ENCODE results near the gene TMEM203.
A peak's percentile ranks its signal among the peaks of the same experiment; 100 is the strongest.

Gene TMEM203

DNA sequence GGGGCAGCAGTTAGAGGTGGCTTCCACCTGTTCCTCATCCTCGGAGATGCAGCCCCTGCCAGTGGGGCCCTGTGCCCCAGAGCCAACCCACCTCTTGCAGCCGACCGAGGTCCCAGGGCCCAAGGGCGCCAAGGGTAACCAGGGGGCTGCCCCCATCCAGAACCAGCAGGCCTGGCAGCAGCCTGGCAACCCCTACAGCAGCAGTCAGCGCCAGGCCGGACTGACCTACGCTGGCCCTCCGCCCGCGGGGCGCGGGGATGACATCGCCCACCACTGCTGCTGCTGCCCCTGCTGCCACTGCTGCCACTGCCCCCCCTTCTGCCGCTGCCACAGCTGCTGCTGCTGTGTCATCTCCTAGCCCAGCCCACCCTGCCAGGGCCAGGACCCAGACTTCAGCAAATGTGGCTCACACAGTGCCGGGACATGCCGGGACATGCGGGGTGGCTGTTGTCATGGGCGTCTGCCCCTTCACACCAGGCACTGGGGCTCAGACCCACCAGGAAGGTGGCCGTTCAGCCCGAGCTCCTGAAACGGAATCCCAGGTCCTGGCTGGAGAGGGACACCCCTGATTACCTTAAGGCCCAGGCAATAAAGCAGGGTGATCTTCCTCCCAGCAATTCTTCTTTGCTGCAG is 20.4 kb upstream of the TMEM203 start:
- H3K27ac ChIP-seq, result peak overlapping the region; percentile 97
- TF ChIP-seq ZFX (IDR thresholded peaks at IDR 0.05; ENCODE audit: borderline replicate concordance), result no peak
- TF ChIP-seq, protein P1, sequence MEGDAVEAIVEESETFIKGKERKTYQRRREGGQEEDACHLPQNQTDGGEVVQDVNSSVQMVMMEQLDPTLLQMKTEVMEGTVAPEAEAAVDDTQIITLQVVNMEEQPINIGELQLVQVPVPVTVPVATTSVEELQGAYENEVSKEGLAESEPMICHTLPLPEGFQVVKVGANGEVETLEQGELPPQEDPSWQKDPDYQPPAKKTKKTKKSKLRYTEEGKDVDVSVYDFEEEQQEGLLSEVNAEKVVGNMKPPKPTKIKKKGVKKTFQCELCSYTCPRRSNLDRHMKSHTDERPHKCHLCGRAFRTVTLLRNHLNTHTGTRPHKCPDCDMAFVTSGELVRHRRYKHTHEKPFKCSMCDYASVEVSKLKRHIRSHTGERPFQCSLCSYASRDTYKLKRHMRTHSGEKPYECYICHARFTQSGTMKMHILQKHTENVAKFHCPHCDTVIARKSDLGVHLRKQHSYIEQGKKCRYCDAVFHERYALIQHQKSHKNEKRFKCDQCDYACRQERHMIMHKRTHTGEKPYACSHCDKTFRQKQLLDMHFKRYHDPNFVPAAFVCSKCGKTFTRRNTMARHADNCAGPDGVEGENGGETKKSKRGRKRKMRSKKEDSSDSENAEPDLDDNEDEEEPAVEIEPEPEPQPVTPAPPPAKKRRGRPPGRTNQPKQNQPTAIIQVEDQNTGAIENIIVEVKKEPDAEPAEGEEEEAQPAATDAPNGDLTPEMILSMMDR (IDR thresholded peaks at IDR 0.05), result no peak

DNA sequence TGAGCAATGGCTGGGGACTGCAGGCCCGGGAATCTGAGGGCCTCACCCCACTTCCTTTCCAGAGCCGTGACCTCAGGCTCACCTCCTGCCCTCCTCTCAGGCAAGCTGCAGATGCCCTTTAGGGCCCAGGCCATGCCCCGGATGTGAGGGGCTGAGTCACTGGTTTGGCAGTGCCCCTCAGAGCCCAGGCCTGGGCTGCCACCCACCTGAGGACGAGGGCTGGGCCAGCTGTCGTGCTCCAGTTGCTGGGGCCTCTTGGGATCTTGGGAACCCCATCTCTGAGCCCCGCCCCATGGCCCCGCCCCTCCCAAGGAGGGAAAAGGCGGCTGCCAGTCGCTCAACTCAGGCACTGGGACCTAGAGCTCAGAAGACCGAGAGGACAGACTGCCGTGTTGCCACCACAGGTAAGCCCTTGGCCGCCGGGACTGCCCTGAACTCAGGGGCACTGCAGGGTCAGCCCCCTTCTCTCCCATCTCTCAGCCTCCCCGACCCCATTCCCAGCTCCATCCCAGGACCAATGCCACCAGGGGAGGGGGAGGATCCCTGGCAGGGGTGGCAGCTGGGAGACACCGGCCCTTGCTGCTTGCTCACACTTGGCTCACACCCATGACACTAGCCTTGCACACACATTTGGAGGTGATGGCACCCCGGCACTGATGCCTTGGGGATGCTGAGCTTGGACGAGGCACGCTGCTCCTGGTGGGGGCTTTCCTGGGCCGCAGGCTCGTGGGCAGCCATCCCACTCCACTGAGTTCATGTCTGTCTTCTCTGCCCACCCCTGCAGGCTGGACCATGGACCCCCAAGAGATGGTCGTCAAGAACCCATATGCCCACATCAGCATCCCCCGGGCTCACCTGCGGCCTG is 19.6 kb upstream of the TMEM203 start, which contains the start of gene CYSRT1:
TSS of gene CYSRT1 (plus strand) at position 345 of the 865 bp plus-strand sequence. CDS start at position 793, 448 bp downstream.
- no peak for TF ChIP-seq ZFX (IDR thresholded peaks at IDR 0.05; ENCODE audit: borderline replicate concordance)
- TF ChIP-seq, protein P1 (IDR thresholded peaks at IDR 0.05), result no peak
- peak within 1 kb of the TSS; percentile 97 for H3K27ac ChIP-seq

DNA sequence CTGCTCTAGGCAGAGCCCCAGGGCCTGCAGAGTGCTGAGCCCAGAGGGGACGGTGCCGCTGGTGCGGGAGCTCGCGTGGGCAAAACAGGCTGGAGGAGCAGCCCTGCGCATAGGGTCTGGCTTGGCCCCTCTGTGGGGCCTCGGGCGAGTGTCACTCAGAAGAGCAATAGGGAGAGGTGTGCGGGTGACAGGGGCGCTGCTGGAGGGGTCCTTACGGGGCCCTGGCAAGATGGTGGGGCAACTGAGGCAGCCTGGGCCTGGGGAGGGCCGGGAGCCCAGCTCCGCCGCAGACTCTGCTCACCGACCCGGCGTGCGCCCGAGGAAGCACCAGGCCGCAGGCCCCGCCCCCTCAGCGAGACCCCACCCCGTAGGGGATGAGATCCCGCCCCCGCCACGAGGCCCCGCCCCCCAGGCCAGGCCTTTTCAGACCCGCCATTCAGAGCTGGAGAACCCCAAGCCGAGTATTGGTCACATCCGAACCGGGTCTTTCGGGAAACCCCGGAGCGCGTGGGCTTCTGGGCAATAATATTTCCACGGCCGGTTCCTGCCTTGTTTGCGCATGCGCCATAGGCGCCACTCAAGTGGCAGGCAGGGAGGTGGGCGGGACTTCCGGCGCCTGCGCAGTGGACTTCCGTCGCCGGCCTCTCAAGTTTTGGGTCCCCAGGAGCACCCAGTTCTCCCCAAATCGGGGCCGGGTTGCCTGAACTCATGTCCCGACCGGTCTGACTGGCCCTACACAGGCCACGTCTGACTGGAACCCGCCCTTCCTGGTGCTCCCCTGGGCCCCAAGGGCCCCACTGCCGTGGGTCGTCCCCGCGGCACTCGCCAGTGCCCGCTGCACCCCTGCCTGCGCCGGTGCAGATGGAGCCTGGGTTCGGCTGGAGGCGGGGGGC is 17.9 kb upstream of the TMEM203 start:
- TF ChIP-seq, protein P1 (IDR thresholded peaks at IDR 0.05), result no peak
- no peak for TF ChIP-seq ZFX (IDR thresholded peaks at IDR 0.05; ENCODE audit: borderline replicate concordance)
- H3K27ac ChIP-seq, result peak overlapping the region; percentile 97

DNA sequence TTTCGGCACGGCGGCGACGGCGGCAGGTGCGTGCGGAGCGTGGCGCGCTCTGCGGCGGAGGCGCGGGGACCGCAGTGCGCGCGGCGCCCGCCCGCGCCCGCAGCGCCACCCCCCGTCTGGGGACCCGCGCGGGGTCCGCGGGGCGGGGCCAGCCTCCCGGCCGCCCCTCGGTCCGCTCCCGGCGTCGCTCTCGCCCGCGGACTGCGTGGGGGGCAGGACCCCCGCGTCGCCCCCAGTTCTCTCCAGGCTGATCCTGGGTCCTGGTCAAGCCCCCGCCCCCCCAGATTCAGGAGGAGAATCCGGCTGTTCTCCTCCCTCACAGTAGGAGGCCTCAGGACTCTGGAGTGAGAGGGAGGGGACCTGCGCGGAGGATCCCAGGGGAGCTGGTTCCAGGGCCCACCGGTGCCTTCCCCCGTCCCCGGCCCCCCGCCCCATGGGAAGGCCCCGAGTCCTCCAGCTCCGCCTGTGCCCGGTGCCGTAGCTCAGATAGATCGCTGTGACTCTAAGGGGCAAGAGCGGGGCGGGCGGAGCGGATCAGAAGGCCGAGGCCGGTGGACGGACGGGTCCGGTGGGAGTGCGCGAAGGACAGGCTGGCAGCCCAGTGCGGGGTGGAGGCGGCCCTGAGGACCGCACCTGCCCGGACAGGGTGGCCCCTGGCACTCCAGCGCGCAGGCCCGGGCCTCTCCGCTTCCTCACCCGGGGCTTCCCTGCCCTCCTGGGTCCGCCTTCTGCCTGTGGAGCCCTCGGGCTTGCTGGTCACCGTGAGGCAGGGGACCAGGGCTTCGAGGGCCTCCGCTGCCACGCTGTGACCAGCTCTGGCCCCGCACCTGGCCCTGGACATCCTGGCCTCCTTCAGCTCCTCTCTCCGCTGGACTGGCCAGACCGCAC is 17.0 kb upstream of the TMEM203 start, which contains the start of gene RNF208:
TSS of gene RNF208 (minus strand) at position 51 of the 888 bp plus-strand sequence. CDS start 1,028 bp downstream, outside the sequence.
- H3K27ac ChIP-seq, result peak within 1 kb of the TSS; percentile 97

DNA sequence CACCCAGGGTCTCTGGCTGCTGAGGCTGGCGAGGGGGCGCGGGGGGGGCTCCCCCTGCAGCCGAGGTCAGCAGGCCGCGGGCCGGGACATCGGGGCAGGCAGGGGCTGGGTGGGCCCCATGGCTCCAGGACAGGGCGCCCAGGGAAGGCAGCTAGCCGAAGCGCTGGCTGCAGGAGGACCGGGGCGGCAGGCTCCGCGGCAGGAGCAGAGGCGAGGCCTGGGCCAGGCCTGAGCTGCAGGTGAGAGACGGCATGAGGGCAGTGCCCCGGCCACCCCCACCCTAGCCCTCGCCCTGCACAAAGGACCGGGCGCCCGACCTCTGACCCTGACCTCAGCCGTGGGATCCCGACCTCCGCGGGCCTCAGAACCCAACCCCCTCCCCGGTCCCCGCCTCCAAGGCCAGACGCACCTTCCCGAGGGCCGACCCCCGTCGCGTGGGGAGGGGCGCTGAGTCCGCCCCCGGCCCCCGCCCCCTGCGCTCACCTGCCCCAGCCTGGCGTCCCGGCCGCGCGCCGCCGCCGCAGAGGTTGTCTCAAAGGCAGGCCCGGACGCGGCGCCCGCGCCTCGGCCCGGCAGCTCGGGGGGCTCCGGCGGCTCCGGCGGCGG is 16.2 kb upstream of the TMEM203 start:
- H3K27ac ChIP-seq, result peak overlapping the region; percentile 97
- no peak for TF ChIP-seq ZFX (IDR thresholded peaks at IDR 0.05; ENCODE audit: borderline replicate concordance)
- TF ChIP-seq, protein P1 (IDR thresholded peaks at IDR 0.05), result no peak

More for the DNA sequence above, 17.0 kb upstream of the TMEM203 start, which contains the start of gene RNF208:
- no peak for TF ChIP-seq ZFX (IDR thresholded peaks at IDR 0.05; ENCODE audit: borderline replicate concordance)
- TF ChIP-seq, protein P1 (IDR thresholded peaks at IDR 0.05), result no peak

DNA sequence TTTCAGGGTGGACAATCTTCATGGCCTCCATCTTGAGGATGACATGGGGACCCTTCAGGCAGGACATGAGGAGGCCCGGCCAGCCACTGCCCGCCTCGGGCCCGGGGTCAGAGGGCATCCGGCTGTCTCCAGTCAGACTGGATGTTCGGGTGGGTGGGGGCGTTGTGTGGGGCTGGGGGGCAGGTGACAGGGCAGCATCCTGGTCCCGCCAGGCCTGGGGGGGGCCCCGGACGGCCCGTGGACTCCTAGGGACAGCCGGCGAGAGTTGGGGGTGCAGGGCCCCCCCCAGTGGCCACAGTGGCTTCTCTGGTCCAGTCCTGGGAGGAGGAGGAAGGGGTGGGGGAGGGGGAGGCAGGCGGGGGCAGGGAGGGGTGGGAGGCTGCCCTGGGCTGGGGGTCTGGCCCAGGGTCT is 15.7 kb upstream of the TMEM203 start:
- H3K27ac ChIP-seq, result peak overlapping the region; percentile 97
- TF ChIP-seq, protein P1 (IDR thresholded peaks at IDR 0.05), result no peak
- TF ChIP-seq ZFX (IDR thresholded peaks at IDR 0.05; ENCODE audit: borderline replicate concordance), result no peak

Measured in 22Rv1 (cell line).